Retinal pigment epithelial cell (primary cell): ENCODE data around the gene FBXW7.
A peak's percentile ranks its signal among the peaks of the same experiment; 100 is the strongest.
"Not testable (repeated sequence)": the region's sequence is repeated elsewhere in the genome, so short reads cannot be mapped to it uniquely, and the experiment has no call there.

Experiments
- DNase-seq: peaks from one replicate; pipeline ENCODE4 v3.0.0-alpha.2; 2010; ENCODE audit warnings: low read depth
- H3K4me3 ChIP-seq: 2 replicates; pipeline ENCODE4 v1.5.1; 2011; ENCODE audit warnings: mild to moderate bottlenecking, low read length, control low read depth, moderate library complexity
- CTCF ChIP-seq: conservative IDR thresholded peaks from 2 replicates; pipeline ENCODE4 v1.5.1; 2011; ENCODE audit warnings: low read depth, low read length, control low read depth, inconsistent platforms

The FBXW7 gene

GRCh38 chr4:152545088-152545487 lies 9.2 kb upstream of the FBXW7 start:
- DNase-seq: no peak
- H3K4me3 ChIP-seq: no peak overlapping the region
- no peak for TF ChIP-seq CTCF

DNA sequence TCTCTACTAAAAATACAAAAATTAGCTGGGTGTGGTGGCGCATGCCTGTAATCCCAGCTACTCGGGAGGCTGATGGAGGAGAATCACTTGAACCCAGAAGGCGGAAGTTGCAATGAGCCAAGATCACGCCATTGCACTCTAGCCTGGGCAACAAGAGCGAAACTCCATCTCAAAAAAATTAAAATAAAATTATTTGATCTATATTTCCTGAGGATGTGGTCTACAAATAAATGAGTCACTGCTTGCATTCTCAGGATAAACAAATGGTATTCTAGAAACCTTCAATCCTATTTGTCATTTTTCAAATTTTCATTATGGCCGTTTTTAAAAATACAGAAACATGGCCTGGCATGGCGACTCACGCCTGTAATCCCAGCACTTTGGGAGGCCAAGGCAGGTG lies 8.6 kb upstream of the FBXW7 start:
- DNase-seq, H3K4me3 ChIP-seq: not testable (repeated sequence)

DNA sequence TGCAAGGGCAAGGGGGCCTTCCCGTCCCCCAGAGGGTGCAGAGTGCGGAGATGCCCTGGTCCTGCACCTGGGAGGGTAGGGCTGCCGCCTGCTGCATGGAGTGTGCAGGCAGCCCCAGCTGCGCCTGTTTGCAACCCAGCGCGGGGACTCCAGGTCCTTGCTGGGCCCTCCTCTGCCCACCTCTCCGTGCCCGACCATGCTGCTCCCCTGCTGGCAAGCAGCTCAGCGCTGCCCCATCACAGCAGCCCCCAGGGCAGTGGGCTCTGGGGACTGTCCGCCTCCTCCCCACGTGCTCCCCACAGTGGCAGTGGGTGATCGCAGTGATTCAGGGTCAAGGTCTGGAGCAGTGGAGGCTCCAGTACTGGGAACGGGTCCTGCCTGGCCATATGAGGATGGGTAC lies 5.0 kb upstream of the FBXW7 start:
- DNase-seq: no peak
- TF ChIP-seq CTCF: no peak
- no peak overlapping the region for H3K4me3 ChIP-seq

DNA sequence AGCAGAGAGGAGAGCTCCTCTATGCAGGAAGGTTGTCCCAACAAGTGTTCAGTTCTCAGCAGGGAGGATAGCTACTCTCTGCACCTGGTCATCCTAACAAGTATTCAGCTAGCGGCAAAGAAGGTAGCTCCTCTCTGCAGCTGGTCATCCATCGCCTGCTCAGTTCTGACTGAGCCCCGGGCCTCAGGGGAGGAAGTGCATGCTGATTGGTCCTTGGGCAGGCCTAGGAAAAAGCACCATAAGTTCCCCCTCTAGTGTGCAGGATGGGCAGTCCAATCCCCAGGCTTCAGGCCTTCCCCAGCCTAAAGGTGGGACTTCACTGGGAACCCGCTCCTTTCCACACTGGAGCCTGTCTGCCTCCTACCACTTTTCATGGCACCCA lies 4.4 kb upstream of the FBXW7 start:
- no peak overlapping the region for H3K4me3 ChIP-seq
- no peak for TF ChIP-seq CTCF
- no peak for DNase-seq

DNA sequence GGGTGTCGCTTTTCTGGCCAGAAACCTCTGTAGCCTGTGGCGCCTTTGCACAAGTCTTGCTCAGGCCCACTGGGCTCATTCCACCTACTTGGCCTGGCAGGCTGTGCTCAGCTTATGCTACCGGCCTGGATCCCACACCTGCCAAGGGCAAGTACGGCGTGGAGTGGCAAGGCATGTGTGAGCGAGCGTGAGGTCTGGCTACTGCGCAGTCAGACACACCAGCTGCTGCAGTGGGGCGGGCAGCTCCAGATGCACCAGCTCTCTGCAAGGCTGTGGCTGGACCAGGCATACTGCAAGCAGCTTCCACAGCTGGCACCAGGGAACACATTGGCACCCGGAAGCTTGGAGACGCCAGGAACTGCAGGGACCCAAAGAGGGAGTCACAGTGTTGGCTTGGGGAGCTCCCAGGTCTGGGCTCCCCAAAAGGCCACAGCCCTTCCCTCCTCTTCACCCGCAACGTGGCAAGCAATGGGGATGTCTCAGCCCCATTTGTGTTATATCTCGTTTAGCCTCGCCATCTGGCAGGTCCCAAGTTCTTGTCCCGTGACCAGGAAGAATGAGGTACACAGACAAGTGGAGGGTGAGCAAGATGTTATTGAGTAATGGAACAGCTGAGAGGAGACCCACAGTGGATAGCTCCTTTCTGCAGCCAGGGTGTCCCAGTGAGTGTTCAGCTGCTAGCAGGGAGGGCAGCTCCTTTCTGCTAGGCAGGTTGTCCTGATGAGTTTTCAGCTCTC lies 3.8 kb upstream of the FBXW7 start:
- no peak for DNase-seq
- no peak overlapping the region for H3K4me3 ChIP-seq
- no peak for TF ChIP-seq CTCF

- DNase-seq: no peak
- no peak overlapping the region for H3K4me3 ChIP-seq
- no peak for TF ChIP-seq CTCF
Observed at GRCh38 chr4:152537881-152538280, 2.0 kb upstream of the FBXW7 start.

- TF ChIP-seq CTCF: no peak
- peak; percentile 11 for DNase-seq
- peak overlapping the region; percentile 94 for H3K4me3 ChIP-seq
Observed at GRCh38 chr4:152536545-152537182, 772 bp upstream of the FBXW7 start.
